HG03159 (cell line): ENCODE data around the gene ZBP1.

ENCODE experiments used
- ATAC-seq: cut with Tn5 transposase; IDR thresholded peaks from one replicate; pipeline ENCODE4 v1.9.1; 2021; ENCODE audit warnings: mild to moderate bottlenecking, moderate library complexity; ENCODE audit not compliant: unreplicated experiment

Gene ZBP1

DNA sequence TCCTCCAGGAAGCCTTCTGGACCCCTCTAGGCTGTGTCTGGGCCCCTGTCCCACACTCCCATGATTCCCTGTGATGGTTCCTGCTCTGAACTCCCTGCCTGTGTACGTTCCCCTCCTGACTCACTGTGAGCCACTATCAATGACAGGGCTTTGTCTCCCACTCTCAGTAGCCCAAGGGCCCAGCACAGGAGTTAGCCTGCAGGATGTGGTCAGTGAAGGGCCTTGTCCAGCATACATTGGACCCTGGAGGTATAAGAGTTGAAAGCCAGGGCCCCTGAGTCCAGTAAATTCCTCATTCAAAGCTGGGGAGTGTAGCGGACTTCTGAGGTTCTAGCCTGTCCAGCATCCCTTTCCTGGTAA is 19.0 kb downstream of the ZBP1 start:
- no peak for ATAC-seq

DNA sequence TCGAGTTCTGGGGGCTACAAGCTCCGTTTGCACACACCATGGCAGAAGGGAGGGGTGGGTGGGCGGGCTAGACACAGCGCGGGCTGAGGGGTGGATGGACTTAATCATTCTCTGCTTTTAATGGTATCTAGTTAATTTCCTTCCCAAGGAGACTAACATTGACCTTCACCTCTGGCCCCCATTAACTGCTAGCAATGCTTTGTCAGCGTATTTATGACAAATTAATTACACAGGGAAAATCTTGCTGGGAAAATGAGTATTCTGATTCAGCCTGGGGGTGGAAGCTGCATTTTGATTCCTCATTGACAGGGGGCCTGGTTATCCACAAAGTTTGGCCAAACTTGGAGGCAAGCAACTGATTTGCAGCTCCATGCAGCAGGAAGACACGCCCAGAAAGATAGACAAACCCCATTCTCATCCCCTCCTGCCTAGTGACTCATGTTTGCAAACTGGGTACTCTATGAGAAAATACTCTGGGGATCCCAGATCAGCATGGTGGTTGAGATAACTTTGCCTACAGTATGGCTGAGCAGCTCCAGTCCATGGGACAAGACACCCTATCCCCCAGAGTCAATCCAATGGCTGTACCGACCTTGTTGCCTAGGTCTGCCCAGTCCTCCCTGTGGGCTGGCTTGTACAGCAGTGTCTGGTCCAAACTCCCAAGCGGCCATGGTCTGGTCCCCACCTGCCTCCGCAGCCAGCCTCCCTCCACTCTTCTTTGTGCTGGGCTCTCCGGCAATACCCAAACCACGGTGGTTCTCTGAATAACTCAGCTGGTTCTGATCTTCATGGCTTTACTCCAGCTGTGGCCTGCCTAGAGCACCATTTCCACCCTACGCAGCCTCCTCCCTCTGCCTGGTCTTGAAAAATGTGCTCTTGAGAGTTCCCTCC is 19.7 kb downstream of the ZBP1 start:
- no peak for ATAC-seq

DNA sequence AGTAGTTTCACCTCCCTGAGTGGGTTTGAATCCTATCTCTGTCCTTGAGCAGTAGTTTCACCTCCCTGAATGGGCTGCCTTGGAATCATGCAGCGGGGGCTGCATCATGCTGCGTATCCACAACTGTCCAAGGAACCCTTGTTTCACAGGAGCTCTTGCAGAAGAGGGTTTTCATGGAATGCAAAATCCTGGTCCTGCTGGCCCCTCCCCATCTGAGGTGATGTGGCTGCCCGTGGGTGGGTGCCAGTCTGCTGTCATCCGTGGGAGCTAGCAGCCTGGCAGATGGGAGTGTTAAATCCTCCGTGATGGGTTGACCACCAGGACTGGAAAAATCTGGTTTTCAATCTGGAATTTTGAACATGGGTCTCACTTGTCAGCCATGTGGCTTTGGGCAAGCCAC is 21.7 kb downstream of the ZBP1 start:
- ATAC-seq = no peak

DNA sequence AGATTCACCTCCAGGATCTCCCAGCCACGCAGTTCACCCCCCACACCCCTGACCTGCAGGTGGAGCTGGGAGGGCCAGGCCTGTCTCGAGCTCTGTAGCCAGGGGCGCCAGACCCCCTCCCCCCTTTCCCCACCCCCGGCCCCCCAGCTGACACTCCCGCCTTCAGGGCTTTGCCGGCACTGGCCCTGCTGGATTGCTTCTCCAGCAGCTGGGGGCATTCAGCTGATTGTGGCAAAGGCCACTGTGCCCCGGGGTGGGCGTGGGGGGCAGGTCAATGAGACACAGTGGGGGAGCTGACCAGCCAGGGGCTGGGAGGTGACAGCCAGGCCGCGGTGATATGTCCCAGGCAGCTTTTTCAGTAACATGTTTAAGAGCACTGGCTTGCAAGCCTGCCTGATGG is 22.2 kb downstream of the ZBP1 start:
- no peak for ATAC-seq

DNA sequence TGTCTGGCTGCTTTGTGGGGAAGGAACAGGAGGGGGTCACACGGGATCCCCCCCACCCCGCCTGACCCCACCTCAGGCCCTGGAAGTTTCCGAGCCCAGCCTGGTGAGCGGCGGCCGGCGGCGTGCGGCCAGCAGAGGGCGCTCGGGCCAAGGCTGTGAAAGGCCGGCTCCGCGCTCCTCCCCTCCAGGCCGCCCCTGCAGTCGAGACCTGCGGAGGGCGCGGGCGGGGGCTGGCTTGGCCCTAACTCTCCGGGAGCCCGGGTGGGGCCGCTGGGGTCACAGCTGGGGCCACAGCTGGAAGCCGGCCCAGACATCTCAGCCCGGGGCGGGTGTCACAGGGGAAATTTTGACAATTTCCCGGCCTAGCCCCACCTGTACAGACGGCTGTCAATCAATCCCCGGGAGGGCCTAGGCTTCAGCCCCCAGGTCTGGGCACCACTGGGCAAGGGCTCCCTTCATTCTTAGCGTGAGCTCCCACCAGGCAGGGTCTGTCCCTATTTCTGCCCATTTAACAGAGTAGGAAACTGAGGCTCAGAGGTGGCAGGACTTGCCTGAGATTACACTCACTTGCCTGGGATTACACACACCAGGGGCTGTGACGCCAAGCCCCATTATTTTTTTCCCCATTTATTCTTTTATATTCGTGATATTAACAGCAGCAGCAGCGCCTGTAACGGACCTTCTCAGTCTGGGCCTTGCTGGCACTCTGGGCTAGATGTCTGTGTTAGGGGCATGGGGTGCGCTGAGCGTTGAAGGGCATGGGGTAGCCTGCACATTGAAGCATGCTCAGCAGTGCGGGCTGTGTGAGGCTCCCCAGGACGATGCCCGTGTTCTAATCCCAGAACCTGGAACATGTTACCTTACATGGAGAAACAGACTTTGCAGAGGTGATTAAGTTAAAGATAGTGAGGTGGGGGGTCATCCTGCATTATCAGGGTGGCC is 23.0 kb downstream of the ZBP1 start:
- ATAC-seq = no peak

DNA sequence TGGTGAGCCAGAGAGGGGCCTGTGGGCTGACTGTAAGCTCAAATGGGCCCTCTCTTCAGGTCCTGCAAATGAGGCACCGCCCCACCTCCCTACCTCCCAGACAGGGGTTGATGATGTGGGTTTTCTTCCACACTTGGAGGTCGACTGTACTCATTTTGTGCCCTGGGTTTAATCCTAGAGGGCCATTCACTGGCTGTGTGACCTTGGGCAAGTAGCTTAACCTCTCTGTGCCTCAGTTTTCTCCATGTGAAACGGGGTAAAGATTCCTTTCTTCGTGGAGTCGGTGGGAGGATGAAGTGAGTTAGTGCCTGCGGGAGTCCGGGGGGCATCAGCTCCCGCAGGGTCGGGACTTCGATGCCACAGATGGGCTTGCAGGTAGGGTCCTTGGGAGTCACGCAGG is 23.9 kb downstream of the ZBP1 start:
- ATAC-seq = no peak

DNA sequence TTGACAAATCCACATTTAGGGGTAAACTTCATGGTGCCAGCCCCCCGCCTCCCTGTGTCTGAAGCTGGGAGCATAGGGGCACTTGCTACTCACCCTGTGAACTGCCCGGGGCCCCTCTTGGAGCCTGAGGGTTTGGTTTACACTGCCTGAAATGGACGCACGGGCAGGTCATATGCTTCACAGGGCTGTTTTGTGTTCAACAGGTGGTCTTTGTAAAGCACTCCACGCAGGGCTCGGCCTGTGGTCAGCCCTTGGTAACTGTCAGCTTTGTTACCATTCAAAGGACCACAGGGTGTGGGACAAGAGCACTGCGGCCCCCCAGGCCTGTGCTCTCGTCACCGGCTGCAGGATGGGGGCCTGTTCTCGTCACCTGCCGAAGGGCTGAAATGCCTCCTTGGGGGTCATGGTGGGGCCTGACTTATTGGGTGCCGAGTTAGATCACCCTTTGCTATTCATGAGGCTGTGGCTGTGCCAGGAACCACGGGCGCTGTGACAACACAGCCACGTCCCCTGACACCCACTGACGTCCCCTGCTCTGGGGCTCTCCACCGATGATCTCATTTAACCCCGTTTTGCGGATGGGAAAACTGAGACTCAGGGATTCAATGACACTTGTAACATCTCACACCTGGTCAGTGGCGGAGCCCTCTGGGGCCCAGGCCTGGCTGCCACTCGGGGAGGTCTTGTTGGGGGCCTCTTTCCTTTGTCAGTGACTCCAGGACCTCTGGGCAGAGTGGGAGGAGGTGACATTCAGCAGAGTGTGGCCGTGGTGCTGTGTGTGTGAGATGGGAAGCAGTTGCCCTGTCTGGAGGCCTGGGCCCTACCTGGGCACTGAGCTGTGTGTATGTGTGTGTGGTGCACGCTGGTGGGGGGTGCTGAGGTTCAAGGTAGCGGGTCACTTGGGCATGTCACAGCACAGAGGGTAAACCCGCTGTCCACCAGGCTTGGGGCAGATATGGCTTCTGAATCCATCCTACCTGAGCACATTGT is 24.9 kb downstream of the ZBP1 start:
- no peak for ATAC-seq

DNA sequence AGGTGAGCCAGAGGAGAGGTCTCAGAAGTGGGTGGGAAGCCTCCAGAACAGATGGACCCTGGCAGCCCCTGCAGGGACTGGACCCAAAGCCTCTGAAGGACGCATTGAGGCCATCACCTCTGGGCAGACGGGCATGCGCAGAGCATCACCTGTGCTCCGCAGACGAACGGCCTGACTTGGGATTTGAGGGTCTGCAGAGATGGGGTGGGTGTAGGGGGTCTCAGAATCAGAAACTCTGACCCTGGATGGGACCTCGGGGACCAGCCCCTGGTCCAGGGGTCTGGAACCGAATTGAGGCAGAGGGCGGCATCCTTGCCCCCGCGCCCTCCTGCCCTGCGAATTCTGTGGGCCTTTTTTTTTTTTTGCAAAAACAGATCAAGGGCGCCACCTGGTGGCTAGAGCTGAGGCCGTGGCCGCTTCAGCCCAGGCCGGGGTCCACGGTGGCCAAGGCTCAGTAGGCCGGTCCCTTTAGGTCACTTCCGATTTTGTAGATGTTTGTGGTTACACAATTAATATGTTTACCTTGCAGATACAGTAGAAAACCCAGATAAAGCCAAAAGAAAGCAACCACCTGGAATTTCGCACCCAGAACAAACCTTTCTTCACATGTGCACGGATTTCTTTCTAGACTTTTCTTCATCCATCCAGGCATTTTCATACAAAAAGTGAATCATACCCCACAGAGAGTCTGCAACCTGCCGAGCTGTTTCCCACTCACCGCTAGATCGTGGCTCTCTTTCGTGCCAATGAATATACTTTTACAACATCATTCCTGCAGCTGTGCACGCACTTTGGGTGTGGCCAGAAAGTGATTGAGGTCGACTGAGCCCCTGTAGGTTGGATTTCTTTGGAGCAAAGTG is 25.9 kb downstream of the ZBP1 start:
- ATAC-seq = no peak

DNA sequence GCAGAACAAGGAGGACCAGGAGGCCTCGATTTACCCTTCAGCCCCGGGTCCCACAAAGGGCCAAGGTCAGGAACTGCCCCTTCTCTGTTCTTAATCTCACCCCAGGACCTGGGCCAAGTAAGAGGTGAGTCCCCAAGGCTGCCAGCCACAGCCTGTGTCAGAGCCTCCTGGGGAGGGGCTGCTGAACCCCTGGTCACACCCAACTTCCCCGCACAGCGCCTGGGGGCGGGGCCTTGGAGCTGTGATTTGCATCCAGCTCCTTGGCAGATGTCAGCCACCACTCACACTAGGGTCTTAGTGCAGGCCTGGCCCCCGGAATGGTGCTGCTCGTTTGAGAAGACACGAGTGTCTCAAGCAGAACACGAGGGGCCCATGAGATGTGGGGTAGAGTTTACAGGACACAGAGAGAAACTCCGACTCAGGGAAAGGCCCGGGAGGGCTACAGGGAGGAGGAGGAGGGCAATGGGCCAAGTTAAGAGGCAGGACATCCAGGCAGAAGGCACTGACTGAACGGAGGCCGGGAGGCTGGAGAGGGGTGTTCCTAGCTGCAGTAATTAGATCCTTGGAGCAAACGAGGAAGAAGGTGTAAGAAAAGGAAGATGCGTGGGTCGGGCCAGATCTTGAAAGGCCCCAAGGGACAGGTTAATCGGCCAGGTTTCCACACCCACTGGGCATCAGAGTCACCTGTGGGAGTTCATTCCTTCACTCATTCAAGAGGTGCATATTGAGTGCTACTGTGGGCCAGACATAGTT is 26.9 kb downstream of the ZBP1 start:
- no peak for ATAC-seq

DNA sequence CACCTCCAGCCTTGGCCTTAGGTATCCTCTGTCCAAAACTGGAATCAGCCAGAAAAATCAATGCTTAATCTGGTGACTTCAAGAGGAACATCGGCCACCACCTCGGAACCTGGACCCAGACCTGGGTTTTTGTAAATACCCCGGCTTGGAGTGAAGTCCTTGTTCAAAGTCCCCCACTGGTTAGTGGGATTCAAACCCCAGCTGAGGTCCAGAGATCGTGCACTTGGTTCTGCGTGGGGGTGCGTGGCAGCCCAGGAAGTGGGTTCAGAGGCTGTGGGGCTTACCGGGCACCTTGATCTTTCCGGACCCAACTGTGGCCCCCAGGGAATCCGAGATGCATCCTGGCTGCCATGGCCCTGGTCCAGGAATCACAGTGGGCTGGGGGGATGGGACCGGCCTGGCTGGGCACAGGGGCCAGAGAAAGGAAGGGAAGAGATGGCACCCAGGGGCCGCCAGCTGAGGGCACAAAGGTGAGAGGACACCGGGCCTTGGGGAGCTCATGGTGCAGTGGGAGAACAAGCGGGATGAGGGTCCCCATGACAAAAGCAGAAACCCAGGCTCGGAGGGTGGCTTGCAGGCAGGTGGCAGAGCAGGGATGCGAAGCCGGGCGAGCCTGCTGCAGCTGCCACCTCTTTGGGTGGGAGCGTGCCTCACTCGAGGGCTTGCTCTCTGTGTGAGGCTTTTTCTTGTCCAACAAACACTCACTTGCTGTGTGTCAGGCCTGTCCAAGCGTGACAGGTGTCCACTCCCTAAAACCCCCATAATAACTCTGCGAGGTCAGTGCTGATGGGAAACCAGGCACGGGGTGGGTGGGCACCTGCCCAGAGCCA is 27.7 kb downstream of the ZBP1 start:
- no peak for ATAC-seq

DNA sequence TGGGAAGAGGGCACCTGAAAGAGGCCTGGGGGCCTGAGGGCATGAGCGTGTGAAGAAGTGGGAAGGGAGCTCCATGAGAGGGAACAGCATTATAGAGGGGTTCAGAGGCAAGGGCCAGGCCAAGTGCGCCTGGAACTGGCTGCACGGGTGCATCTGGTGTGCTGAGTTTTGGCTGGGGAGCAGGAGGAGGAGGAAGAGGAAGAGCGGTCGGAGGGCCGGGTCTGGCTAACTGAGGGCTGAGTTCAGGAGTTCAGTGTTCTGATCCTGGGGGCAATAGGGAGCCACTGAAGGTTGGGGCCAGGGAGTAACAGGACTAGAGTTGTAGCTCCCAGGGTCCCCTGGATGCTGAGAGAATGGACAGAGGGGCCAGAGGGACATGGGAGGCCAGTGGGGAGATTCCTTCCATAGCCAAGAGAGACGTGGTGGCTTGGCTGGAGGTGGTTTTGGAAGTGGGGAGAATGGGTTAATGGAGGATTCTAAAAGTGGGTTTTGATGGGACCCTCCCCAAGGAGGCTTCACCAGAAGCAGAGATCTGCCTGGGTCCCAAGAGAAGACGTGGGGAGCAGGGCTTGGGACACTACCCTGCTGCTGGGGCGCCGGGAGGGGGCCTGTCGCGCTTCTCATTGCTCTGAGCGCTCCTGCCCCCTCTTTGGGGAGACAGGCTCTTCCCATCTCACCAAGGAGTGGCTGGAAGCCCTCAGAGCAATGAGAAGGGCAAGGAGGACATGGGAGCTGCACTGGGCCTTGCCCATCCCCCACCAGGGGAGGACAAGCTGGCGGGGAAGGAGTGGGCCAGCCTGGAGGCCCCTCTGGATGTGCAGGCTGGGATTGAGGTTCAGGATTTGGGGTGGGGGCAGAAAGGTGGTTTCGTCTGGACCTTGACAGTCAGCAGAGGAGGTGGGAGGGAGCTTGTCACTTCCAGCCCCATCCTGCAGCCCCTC is 28.7 kb downstream of the ZBP1 start:
- ATAC-seq = no peak

DNA sequence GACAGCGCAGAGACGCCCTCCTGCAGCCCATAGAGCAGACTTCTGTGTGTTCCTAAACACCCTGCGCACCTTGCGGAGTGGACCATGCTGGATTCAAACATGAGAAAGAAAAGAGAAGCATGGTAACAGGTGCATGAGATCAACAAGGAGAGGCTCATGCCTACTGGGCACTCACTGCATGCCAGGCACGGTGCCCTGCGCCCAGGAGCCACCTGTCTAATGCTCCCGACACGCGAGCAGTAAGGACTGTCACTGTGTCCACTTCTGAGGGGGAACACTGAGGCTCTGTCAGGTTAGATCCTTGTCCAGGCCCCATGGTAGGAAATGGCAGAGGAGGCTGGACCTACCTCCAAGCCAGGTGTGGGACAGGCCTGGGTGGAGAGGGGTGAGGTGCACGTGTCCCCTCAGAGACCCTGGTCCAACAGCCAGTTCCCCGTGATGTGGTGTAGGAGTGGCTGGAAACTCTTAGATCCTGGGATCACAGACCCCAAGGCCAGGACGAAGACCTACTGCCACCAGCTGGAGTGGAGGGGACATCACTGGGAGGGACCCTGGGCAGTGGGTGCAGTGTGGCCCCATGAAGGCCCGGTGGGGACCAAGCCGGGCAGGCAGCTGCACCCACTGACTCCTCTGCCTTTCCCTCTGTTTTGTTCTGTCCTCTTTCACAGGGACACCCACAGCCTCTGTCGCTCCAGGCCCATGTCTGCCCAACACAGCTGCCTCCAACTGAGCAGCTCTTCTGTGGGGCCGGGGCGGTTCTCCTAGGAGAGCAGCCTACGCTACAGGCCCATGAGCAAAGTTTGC is 29.5 kb downstream of the ZBP1 start:
- no peak for ATAC-seq

DNA sequence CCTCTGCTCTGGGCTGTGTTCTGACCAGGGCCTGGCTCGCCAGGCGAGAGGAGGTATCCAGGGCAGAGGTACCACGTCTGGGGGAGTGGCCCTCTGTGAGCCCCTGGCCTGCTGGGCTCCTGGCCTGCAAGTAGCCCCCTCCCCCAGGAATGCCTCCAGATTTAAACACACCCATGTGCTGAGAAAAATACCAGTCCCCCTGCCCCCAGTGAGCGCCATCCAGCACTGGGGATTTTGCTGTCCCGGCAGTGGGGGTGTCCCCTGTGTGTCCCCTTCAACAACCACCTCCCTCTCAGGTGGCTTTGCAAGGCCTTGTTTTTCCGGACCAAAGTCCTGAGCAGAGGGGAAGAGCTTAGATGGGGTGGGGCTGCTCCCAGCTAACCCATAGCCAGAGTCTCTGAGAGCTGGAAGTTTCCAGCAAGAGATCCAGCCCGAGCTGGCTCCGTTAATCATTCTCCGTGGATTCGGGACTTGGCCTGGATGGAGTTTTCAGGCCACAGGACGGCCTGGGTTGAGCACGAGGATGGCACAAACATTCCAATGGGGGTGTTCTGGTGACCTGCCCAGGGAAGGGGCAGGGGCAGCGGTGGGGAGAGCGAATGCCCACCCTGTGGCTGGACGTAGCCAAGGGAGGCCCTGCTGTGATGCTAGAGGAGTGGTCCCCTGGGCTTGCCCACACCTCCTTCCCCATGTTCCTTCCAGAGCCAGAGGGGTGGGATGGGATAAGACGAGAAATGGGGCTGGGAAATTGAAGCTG is 30.3 kb downstream of the ZBP1 start:
- ATAC-seq = no peak

DNA sequence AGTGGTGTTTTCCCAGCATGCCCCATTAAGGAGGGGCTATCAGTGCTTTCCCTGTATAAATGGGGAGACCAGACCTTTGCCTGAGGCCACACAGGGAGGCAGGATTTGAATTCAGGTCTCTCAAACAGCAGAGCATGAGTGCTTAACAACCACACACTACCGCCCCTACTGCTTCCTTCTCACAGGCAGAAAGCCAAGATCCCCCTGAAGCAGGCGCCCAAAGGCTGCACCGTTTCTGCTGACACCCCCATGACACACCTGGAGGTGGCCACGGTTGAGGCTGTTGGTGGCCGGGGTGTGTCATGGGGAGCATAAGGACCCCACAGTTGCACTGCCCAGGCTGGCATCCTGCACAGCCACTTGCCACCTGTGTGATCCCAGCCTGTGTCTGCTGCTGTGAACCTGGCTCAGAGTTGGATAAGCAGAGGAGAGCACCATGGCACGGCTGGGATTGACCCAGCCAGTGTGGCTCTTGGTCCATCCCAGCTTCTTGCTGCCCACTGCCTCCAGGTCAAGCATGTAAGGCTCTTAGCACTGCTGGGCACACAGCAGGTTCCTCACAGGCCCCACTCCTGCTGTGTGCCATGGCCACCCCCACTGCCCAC is 31.0 kb downstream of the ZBP1 start:
- ATAC-seq = no peak

DNA sequence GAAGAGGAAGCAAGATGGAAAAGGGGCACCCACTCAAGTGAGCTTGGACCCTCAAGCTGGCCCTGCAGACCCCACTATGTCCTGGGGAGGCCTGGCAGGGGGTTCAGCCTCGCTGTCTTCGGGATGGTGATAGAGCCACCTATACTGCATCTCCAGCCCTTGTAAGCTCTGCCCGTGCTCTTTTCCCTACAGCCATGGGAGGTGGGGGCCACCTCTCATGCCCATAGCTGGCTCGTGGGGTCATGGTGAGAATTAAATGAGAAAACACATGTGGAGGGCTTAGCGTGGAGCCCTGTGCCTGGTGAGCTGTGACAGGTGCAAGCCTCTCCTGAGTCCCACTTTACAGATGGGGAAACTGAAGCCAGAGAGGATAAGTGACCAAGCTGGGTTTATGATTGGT is 31.6 kb downstream of the ZBP1 start:
- no peak for ATAC-seq
